ENCODE data around the gene LOXL1. TPM values are rescaled to one million over a fixed set of nuclear protein-coding genes. Genes with fewer than 3 reads are reported as not detected.

The LOXL1 gene
- polyA plus RNA-seq, 1 experiment: 114 TPM

GRCh38 chr15:73996267-73996666, 70.0 kb downstream of the LOXL1 start:
- ChIA-PET POLR2A (no interaction called here), CTCF (interaction anchor here (0.9 to 1.5 kb wide), 5 partner anchors 10 to 57 kb away, joined by 3 to 10 read pairs (median 6); no protein-coding TSS in a partner anchor)
- Histone ChIP-seq H3K27me3 (ENCODE audit: control insufficient read depth, insufficient read depth, low read length) (no peaks in the 10 kb centered on the region), H3K9me3 (ENCODE audit: control insufficient read depth, insufficient read depth, low read length) (no peaks in the 10 kb centered on the region; the same call in 1 of the 2 replicates), H3K4me3 (ENCODE audit: low read depth, low read length) (peak overlapping the region; percentile 93), H3K27ac (ENCODE audit: low read depth, low read length) (no peak overlapping the region)
- TF ChIP-seq, protein P1, sequence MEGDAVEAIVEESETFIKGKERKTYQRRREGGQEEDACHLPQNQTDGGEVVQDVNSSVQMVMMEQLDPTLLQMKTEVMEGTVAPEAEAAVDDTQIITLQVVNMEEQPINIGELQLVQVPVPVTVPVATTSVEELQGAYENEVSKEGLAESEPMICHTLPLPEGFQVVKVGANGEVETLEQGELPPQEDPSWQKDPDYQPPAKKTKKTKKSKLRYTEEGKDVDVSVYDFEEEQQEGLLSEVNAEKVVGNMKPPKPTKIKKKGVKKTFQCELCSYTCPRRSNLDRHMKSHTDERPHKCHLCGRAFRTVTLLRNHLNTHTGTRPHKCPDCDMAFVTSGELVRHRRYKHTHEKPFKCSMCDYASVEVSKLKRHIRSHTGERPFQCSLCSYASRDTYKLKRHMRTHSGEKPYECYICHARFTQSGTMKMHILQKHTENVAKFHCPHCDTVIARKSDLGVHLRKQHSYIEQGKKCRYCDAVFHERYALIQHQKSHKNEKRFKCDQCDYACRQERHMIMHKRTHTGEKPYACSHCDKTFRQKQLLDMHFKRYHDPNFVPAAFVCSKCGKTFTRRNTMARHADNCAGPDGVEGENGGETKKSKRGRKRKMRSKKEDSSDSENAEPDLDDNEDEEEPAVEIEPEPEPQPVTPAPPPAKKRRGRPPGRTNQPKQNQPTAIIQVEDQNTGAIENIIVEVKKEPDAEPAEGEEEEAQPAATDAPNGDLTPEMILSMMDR (IDR thresholded peaks at IDR 0.05; ENCODE audit: low read depth, low read length): no peak
- no peak for DNase-seq (ENCODE audit: low read depth, low spot score)

- TF ChIP-seq, protein P1 (IDR thresholded peaks at IDR 0.05; ENCODE audit: low read depth, low read length): no peak
- ChIA-PET POLR2A (no interaction called here), CTCF (interaction anchor here (0.6 to 1.5 kb wide), 4 partner anchors 24 to 1455 kb away, joined by 3 to 10 read pairs (median 7); partner anchors contain the start of gene SIN3A)
- Histone ChIP-seq H3K27me3 (ENCODE audit: control insufficient read depth, insufficient read depth, low read length) (no peaks in the 10 kb centered on the region), H3K9me3 (ENCODE audit: control insufficient read depth, insufficient read depth, low read length) (no peaks in the 10 kb centered on the region; the same call in 1 of the 2 replicates), H3K27ac (ENCODE audit: low read depth, low read length) (no peak overlapping the region), H3K4me3 (ENCODE audit: low read depth, low read length) (peak overlapping the region; percentile 46)
- no peak for DNase-seq (ENCODE audit: low read depth, low spot score)
Observed at GRCh38 chr15:73996939-73997338, 70.7 kb downstream of the LOXL1 start.

DNA sequence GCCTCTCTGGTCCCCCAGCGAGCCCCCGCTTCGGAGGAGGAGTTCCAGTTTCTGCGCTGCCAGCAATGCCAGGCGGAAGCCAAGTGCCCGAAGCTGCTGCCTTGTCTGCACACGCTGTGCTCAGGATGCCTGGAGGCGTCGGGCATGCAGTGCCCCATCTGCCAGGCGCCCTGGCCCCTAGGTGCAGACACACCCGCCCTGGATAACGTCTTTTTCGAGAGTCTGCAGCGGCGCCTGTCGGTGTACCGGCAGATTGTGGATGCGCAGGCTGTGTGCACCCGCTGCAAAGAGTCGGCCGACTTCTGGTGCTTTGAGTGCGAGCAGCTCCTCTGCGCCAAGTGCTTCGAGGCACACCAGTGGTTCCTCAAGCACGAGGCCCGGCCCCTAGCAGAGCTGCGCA, 71.7 kb downstream of the LOXL1 start:
- Histone ChIP-seq H3K27ac (ENCODE audit: low read depth, low read length) (no peak overlapping the region), H3K27me3 (ENCODE audit: control insufficient read depth, insufficient read depth, low read length) (no peaks in the 10 kb centered on the region), H3K4me3 (ENCODE audit: low read depth, low read length) (no peak overlapping the region), H3K9me3 (ENCODE audit: control insufficient read depth, insufficient read depth, low read length) (no peaks in the 10 kb centered on the region; the same call in 1 of the 2 replicates)
- CTCF ChIA-PET: interaction anchor here (1.3 kb wide), 1 partner anchor 25 kb away, joined by 5 read pairs; no protein-coding TSS in a partner anchor
- TF ChIP-seq, protein P1 (IDR thresholded peaks at IDR 0.05; ENCODE audit: low read depth, low read length): no peak
- DNase-seq (ENCODE audit: low read depth, low spot score): no peak
- POLR2A ChIA-PET: no interaction called here

Other genes with a start within 250 kb of the LOXL1 start
- 86.4 and 101 TPM in 2 replicates for gene CD276, start 242.1 kb upstream of the LOXL1 start, polyA plus RNA-seq (2011; rRNA removed)
- gene INSYN1, start 173.1 kb upstream of the LOXL1 start, polyA plus RNA-seq (2011; rRNA removed): 0.29 and 0.45 TPM in 2 replicates
- gene TBC1D21, start 52.9 kb upstream of the LOXL1 start, polyA plus RNA-seq (2011; rRNA removed): not detected in 2 replicates
- 7.3 and 10.0 TPM in 2 replicates for gene STOML1, start 65.8 kb downstream of the LOXL1 start, polyA plus RNA-seq (2011; rRNA removed)
- gene PML, start 68.3 kb downstream of the LOXL1 start, polyA plus RNA-seq (2011; rRNA removed): 7.6 and 12.5 TPM in 2 replicates
- gene GOLGA6A, start 156.1 kb downstream of the LOXL1 start, polyA plus RNA-seq (2011; rRNA removed): not detected in 2 replicates
- gene ISLR2, start 204.1 kb downstream of the LOXL1 start, polyA plus RNA-seq (2011; rRNA removed): not detected in 2 replicates
- gene ISLR, start 247.2 kb downstream of the LOXL1 start, polyA plus RNA-seq (2011; rRNA removed): 2.3 and 3.0 TPM in 2 replicates

Measured in AG04450 (cell line).